ENCODE results near the gene IER5L.

Gene IER5L

DNA sequence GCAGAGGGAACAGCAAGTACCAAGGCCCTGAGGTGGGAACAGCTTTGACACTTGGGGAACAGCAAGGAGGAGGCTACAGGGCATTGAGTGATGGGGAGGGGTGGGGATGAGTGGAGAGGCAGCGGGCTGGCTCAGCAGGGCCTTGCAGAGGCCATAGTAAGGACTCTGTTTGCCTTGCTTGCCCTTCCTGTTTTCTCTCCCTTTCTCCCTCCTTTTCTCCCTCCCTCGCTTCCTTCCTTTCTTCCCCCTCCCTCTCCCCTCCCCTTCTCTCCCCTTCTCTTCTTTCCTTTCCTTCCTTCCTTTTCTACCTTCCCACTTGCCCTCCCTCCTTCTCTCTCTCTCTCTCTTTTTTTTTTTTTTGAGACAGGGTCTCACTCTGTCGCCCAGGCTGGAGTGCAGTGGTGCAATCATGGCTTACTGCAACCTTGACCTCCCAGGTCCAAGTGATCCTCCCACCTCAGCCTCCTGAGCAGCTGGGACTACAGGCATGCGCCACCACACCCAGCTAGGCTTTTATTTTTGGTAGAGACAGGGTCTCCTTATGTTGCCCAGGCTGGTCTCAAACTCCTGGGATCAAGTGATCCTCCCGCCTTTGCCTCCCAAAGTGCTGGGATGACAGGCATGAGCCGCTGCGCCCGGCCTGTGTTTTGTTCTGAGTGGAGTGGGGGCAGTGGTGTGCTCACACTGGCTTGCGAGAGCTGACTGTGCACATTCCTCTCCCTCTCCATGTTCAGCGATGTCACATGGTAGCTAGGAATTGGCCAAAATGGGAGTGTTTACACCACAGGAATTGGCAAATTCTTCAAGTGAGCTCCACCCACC is 17.1 kb downstream of the IER5L start:
- no peak for DNase-seq

GRCh38 chr9:129156163-129156562 is 21.9 kb downstream of the IER5L start:
- DNase-seq, result no peak

GRCh38 chr9:129154866-129155477 is 23.1 kb downstream of the IER5L start:
- DNase-seq, result no peak

DNA sequence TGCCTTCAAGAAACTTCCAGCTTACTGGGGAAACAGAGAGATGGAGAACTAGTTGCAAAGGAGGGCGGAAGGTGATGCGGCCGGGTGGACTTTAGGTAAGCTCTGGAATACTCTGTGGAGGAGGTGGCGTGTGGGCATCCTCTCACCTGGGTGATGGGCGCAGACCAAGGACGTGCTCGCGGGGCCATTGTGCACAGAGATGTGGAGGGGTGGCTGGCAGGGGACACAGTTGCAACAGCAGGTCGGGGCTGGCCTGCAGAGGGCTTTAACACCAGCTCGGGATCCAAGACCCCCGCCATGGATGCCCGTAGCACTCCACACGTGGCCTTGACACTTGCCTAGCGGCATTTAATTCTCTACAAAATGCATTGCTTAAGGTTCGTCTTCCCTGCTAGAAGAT is 26.6 kb downstream of the IER5L start:
- DNase-seq, result no peak

- DNase-seq, result no peak
Measured at GRCh38 chr9:129150672-129151211, 27.3 kb downstream of the IER5L start.

GRCh38 chr9:129150122-129150521 is 27.9 kb downstream of the IER5L start:
- no peak for DNase-seq

DNA sequence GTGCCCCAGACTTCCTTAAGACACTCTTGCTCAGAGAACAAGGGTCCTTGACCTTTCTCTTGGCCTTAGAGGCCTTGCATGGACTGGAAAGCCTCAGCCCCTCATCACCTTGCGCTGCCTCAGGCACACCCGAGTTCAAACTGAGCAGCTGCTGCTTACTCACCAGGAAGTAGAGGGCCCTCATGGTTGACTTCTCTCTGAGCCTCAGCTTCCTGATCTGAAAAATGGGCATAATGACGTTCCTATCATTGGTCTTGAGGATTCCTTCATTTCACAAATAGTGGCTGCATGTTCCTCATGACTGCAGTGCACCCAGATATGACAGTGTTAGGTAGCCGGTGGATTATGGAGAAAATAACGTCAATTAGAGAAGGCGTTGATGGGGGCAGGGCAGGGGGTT is 28.6 kb downstream of the IER5L start:
- DNase-seq, result no peak

DNA sequence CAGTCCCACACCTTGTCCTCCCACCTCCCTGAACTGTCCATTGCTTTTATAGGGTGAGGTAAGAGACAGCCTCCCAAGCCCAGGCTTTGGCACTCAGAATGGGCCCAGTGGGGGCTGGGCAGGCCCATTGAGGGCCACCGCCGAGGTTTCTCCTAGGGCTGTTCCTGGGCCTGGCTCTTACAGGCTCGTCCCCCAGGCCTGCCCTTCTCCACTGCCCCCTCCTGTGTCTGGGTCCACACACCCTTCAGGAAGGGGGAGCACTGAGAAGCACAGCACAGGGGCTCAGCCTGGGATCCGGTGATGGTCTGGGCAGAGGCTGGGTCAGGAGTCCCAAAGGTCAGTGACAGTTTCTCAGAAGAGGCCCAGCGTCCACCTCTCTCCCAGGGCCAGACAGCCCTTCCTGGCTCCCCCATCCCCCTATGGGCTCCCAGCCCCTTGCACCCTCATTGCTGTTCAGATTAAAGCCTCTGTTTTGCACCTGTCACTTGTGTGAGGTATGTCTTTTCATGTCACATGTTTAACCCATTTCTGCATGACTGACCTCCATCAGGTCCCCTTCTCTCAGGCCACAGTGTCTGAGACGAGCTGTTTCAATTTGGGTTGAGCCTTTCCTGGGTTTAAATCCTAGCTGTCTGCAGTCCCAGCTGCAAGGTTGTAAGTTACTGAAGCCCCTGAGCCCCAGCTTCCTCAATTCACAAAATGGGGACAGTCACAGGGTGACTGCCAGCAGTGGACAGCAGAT is 29.4 kb downstream of the IER5L start:
- no peak for DNase-seq

GRCh38 chr9:129146441-129146941 is 31.6 kb downstream of the IER5L start:
- no peak for DNase-seq

- peak; percentile 22 for DNase-seq
Measured at GRCh38 chr9:129145841-129146292, 32.2 kb downstream of the IER5L start.

GRCh38 chr9:129145316-129145715 is 32.7 kb downstream of the IER5L start:
- DNase-seq, result no peak

DNA sequence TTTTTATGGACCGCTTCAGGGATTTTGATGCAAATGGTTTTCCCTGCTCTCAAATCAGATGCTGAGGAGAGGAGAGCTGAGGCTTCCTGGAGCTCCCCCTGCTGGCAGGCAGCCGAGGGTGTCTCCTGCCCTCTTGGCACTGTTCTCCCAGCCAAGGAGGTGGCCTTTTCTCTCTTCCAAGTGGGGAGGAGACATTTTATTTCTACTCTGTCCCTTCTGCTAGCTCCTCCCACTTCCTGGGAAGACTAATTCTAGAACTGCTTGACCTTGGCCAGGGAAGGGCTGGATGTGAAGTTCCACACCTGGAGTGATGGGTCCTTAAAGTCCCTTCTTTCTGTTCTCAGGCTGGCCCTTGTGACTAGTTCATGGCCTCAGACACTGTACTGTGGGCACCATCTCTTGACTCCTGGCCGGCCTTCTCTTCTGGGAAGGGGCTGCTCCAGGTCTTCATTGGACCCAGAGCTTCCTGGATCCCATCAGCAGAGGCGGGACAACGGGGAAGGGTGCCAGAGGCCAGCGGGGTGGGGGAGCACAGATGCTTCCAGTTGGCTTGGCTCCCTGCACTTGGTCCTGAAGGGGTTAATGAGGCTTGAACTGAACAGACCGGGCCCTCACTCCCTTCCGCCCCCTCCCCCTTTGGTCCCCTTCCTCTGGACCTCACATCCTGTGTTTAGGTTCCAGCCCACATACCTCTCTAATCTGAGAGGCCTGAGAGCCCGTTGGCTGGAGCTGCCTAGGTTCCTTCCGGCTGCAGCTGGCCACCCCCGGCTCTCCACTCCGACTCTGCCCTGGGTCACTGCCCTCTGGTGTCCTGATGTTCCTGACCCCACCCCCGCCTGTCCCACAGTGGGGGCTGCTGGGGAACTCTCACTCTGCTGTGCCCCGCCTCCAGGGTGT is 34.8 kb downstream of the IER5L start:
- peak; percentile 72 for DNase-seq

- DNase-seq, result no peak
Measured at GRCh38 chr9:129142138-129142935, 35.7 kb downstream of the IER5L start.

DNA sequence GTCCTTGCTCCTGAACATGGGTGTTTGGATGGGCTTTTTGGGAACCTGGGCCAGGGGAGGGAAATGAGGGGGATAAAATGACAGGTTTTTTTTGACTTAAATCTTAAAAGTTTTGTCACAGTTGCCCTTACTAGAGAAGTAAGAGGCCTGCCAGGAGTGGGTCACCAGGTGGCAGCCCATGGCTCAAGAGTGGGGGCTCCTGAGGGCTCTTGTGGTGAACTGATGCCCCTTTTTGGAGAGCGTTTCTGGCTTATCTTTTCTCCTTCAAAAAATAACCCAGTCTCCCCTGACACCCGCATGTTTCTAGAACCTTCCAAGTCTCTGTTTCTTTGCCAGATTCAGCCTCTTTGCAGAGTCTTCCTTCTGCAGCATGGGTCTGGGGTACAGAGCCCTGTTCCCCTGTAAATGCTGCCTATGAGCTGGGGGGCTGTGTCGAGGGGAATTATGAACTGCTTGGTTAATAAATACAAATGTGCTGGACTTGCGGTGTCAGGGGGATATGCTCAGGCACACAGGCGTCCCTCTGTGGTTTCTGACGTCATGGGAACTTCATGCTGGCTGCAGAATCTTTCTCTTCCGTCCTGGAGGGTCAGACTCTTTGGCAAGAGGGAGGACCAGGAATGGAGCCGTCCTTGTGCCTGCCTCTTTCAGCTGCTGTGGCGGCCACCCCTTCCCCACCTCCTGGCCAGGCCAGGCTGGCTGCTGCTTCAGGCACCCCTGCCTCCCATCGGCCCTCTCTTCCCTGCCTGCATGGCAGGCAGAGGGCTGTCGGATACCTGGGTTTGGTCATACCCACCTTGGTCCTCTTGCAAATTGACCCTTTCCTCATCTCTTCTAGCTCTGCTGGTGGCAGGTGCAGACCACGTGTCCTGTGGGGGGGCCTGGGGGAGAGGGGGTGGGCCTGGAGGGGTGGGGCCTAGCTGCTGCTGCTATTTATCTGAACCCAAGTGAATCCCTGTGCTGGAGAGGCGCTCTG is 36.7 kb downstream of the IER5L start:
- no peak for DNase-seq

DNA sequence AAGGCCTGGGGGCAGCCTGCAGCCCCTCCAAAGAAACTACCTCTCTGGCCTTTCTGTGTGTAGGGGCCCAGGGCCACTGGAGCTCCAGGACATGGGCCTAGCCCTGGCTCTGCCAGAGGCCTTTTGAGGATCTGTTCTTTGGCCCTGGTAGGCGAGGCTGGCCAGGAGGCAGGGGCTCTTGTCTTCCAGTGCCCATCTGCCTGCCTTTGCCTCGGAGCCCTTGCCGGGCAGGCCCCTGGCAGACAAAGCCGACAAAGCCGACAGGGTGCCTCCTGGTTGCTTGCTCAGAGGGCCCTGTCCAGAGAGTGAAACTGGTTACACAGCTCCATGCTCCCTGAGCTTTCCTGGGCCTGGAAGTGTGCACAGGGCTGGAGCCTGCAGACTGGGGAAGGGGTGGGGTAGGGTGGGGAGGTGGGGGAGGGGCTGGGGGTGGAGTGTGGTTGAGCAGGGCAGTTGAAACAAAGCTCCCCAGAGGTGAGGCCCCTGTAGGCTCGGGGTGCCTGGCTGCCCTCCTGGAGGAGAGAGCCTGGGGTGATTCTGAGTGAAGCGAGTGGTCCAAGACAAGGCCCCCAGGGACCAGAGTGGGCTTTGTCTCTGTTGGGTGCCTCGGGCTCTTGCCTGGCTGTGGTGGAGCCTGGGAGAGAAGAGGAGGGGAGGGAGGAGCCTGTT is 37.5 kb downstream of the IER5L start:
- peak; percentile 29 for DNase-seq

GRCh38 chr9:129139993-129140396 is 38.1 kb downstream of the IER5L start:
- DNase-seq, result peak; percentile 90

DNA sequence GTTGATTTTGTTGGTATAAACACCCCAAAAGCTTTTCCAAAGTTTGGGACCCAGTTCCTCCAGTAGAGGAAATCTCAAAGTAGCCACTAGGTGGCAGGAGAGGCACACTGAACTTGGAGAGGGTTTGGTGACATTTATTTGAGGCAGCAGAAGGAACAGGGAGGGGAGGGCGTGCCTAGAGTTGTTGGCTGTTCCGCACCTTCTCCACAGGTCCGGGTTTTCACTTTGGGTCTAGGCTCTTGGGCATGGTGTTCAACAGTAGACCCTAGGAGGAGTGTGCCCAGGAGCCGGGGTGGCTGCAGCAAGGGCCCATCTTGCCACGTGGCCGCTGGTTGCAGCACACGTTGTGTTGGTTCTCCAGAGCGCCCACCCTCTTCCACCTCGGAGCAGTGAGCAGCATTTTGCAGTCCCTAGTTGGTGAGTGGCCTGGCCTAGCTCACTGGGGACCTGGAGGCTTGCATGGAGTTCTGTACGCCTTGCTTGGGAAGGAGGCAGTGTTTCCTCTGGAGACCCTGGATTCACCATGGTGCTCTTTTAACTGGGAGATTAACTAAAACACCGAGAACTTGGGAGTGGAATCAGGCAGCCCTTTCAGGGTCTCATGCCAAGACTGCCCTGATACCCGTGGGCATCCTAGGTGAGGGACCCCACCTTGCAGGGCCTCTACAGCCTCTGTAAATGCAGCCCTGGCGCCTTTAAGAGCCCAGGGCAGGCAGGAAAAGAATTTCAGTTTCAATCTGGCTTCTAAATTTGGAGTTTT is 38.6 kb downstream of the IER5L start:
- DNase-seq, result peak; percentile 62

- no peak for DNase-seq
Measured at GRCh38 chr9:129138476-129139232, 39.4 kb downstream of the IER5L start.
